Measurements from ENCODE around the gene IFT122. TPM values are rescaled to one million over a fixed set of nuclear protein-coding genes. Genes with fewer than 3 reads are reported as not detected.

Gene IFT122
- total RNA-seq, 2 experiments from 2014 or later, result 15.6 to 34.0 TPM

DNA sequence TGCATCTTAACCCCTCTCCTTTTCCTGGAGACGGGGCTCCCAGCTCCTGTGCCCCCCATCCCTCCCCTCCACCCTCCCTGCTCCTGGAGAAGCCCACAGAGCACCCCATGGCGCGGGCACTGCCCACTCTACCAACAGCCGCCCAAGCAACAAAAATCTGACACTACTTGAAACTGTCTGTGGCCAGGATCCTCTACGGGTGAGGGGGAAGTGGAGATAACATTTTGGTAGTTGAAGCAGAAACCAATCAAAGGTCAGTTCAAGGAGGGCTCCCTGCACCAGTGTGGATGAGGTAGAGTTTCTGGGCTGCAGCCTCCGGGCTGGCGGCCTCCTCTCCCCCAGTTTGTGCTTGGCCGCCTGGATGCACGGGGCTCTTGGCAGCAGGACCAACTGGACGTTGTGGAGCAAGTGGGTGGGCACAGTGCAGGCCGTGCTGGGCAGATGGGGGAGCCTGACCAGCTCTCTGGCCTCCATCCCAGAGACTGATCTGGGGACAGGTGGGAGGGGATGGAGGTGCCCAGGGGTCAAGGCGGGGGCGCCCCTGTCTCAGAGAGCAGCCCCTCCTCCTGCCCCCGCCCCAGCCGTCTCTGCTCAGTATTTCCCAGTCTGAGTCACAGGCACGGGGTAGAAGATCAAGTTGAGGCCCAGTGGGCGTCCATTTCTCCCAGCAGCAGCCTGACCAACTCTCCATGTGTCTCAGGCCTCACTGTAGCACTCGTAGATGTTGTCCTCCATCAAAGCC is 115.8 kb downstream of the IFT122 start:
- Mint-ChIP-seq H3K27me3 (peaks cover 16% of the 10 kb centered on the region), H3K36me3 (no peaks in the 10 kb centered on the region), H3K4me1 (peaks cover 27% of the 10 kb centered on the region), H3K9me3 (ENCODE audit: low read depth) (no peaks in the 10 kb centered on the region), H3K4me3 (no peak overlapping the region), H3K27ac (no peak overlapping the region)
- ATAC-seq (no peak), DNase-seq (no peak)
- CTCF ChIA-PET, result no interaction called here

DNA sequence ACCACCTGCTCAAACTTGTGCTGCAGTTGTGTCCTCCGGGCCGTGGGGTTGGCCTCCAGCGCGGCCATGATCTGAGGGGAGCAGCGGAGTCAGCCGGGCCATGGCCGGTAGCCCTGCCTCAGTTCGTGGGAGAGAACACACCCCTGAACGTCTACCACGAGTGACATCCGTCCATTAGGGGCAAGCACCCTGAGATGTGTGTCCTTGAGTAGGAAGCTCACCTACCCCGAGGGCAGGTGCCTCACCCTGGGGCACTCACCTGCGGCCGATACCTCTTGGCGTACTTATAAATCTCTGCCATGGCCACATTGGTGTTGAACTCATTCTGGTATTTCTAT is 116.3 kb downstream of the IFT122 start:
- H3K9me3 Mint-ChIP-seq (ENCODE audit: low read depth), result no peaks in the 10 kb centered on the region
- no peak for ATAC-seq
- no peak overlapping the region for H3K4me3 Mint-ChIP-seq
- CTCF ChIA-PET, result no interaction called here
- no peak for DNase-seq
- H3K36me3 Mint-ChIP-seq, result no peaks in the 10 kb centered on the region
- peaks cover 27% of the 10 kb centered on the region for H3K4me1 Mint-ChIP-seq
- H3K27me3 Mint-ChIP-seq, result peaks cover 15% of the 10 kb centered on the region
- H3K27ac Mint-ChIP-seq, result no peak overlapping the region

DNA sequence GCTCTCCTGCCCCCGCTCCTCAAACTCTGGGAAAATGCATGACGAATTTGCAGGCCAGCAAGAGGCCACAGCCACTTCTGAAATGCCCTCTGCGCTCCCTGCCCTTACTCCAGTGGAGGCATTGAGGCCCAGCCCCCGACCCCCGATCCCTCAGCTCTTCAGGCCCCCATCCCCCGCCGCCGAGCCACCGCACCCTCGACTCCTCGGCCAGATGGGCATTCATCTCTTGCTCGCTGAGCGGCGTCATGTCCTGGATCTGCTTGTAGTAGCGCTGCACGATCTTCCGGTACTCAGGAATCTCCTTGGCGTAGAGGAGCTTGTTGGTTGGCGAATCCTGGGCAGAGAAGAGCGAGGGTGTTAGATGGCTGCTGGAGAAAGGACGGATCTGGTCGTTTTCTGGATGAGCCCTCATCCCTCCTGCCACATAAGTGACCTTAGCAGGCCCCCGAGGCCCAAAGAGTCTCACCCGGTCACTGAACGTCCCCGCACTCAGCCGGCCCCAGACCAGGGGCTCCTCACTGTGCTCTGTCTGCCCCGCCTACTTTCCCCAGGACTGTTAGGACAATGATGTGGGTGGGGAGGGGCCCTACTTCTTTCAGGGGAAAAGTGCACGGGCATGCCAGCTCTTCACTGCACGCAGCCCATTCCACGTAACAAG is 117.0 kb downstream of the IFT122 start:
- H3K27ac Mint-ChIP-seq, result no peak overlapping the region

DNA sequence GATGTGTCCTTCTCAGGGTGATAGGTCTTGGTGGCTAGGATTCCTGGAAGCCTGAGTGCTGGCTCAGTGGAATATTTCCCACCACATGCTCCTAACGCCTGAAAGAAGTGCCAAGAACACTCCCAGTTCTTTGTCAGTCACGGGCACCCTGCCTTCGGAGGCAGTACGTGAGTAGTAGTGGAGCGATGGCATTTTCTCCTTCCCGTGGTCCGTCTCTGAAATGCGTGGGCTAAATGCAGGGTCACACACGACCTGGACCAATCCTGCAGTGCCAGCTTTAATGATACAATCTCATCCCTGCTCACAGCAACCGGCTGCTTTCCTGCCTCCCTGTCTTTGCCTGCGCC is 117.5 kb downstream of the IFT122 start:
- H3K9me3 Mint-ChIP-seq (ENCODE audit: low read depth), result no peaks in the 10 kb centered on the region
- peaks cover 27% of the 10 kb centered on the region for H3K4me1 Mint-ChIP-seq
- CTCF ChIA-PET, result no interaction called here
- H3K4me3 Mint-ChIP-seq, result no peak overlapping the region
- peaks cover 12% of the 10 kb centered on the region for H3K27me3 Mint-ChIP-seq
- H3K36me3 Mint-ChIP-seq, result no peaks in the 10 kb centered on the region
- no peak for ATAC-seq
- H3K27ac Mint-ChIP-seq, result no peak overlapping the region
- no peak for DNase-seq

More for the DNA sequence above, 117.0 kb downstream of the IFT122 start:
- no peak for DNase-seq
- H3K9me3 Mint-ChIP-seq (ENCODE audit: low read depth), result no peaks in the 10 kb centered on the region
- CTCF ChIA-PET, result no interaction called here
- H3K27me3 Mint-ChIP-seq, result peaks cover 12% of the 10 kb centered on the region
- peaks cover 27% of the 10 kb centered on the region for H3K4me1 Mint-ChIP-seq
- H3K36me3 Mint-ChIP-seq, result no peaks in the 10 kb centered on the region
- ATAC-seq, result no peak
- no peak overlapping the region for H3K4me3 Mint-ChIP-seq

DNA sequence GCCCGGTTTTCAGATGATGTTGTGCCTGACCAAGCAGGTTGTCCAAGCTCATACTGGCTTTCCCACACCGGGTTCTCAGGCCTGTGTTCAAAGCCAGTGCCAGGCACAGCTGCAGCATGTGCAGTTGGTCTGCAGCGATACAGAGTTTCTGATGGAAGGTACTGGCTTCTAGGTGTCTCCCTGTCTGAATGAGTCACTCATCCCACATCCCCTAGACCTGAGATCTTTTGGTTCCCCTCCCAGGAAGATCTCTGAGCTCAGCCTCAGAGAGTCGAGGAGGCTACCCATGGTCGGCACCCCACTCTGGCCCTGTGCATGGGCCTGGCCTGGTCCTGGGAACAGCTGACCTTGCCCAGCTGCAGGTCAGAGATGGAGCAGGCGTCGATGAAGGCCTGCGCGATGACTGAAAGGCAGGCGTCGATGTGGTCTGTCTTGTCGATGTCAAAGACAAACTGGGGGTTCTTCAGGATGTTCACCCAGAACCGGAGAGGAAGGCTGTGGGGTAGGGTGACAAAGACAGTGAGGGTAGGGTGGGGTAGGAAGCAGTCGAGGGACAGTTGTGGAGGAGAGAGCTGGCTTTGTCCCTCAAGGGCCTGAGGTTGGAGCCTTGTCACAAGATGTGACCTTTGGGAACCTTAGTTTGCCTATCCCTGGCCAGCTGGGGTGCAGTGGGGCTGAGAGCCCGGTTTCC is 118.2 kb downstream of the IFT122 start:
- no peaks in the 10 kb centered on the region for H3K36me3 Mint-ChIP-seq
- DNase-seq, result no peak
- no peaks in the 10 kb centered on the region for H3K9me3 Mint-ChIP-seq (ENCODE audit: low read depth)
- H3K4me1 Mint-ChIP-seq, result peaks cover 27% of the 10 kb centered on the region
- no peak overlapping the region for H3K27ac Mint-ChIP-seq
- ATAC-seq, result peak; percentile 28
- peaks cover 12% of the 10 kb centered on the region for H3K27me3 Mint-ChIP-seq
- H3K4me3 Mint-ChIP-seq, result no peak overlapping the region
- CTCF ChIA-PET, result interaction anchor here (0.7 kb wide), 1 partner anchor 68 kb away, joined by 3 read pairs; no protein-coding TSS in a partner anchor

DNA sequence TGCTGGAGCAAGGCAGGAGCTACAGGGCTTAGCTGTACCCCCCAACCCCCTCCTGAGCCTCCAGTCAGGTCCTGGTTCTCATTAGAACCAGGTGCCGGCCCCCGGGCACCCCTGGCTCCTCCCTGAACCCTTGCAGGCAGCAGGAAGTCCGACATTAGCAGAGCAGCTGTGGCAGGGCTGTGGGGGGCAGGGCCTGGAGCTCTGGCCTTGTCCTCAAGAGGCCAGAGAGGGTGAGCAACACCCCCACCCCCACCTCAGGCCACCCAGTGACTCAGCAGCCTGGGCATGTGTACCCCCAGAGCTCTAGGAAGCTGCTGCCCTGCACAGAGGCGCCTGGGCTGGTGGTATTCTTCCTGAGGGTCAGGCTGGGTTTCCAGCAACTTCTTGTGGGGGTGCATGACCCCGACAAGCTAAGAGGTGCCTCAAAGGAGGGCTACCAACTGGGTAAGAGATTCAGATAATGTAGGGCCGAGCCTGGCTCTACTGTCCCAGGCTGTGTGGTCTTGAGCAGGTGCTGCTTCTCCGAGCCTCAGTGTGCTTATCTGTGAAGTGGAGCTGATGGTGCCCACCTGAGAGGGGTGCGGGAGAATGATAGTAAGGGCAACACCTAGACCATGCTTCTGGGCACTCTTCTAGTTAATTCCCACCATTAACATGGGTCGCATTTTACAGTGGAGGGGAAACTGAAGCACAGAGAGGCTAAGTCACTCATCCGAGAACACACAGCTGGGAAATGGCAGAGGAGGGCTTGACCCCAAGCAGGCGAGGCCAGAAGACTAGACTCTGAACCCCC is 118.9 kb downstream of the IFT122 start:
- H3K4me1 Mint-ChIP-seq, result peaks cover 22% of the 10 kb centered on the region
- no peak overlapping the region for H3K4me3 Mint-ChIP-seq
- ATAC-seq, result no peak
- no peak for DNase-seq
- peaks cover 9% of the 10 kb centered on the region for H3K27me3 Mint-ChIP-seq
- H3K36me3 Mint-ChIP-seq, result no peaks in the 10 kb centered on the region
- CTCF ChIA-PET, result interaction anchor here (0.7 kb wide), 1 partner anchor 69 kb away, joined by 3 read pairs; no protein-coding TSS in a partner anchor
- no peaks in the 10 kb centered on the region for H3K9me3 Mint-ChIP-seq (ENCODE audit: low read depth)
- no peak overlapping the region for H3K27ac Mint-ChIP-seq

DNA sequence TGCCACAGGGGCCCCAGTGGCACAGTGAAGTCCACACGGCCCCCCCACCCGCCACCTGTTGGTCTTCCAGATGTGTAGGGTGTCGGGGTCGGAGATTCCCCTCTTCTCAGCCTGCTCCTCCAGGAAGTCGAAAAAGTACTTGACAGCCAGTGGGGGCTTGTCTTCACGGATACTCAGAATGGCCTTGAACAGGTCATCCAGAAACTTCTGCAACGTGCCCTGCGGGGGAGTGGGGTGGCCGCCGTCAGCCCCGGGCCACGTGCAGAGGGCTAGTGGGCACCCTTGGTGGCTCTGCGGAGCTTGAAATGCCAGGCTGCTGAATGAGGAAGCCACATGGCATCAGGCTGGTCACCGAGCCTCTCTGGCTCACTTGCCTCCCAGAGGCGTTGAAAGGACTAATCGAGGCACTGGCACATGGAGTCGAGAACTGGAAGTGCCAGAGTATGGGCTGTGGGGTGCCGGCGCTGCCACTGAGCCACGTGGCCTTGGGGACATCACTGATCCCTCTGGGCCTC is 119.6 kb downstream of the IFT122 start:
- H3K36me3 Mint-ChIP-seq, result no peaks in the 10 kb centered on the region
- H3K27ac Mint-ChIP-seq, result no peak overlapping the region
- no peak overlapping the region for H3K4me3 Mint-ChIP-seq
- peaks cover 17% of the 10 kb centered on the region for H3K4me1 Mint-ChIP-seq
- CTCF ChIA-PET, result no interaction called here
- ATAC-seq, result no peak
- DNase-seq, result no peak
- H3K27me3 Mint-ChIP-seq, result peaks cover 4% of the 10 kb centered on the region
- no peaks in the 10 kb centered on the region for H3K9me3 Mint-ChIP-seq (ENCODE audit: low read depth)

DNA sequence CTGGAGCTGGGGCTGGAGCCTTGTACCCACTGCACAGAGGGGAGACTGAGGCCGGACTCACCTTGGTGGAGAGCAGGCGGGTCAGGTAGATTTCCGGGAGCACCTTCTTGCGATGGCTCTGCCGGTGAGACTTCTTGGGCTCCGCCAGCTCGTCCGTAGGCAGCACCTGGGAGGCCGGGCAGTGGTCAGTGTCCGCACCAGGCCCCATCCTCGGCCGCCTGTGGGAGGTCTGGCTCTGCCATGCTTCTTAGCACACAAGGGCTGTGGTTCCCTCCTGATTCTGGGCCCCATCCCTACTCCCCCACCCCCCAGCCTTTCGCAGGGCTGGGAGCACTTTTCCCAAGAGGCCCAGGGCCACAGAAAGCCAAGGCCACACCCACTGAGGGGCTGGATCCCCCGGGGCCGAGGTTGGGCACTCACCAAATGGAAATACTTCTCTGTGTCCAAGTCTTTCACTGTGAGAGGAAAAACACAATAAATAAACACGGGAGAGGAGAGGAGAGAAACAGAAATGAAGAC is 120.3 kb downstream of the IFT122 start:
- no peak overlapping the region for H3K4me3 Mint-ChIP-seq

DNA sequence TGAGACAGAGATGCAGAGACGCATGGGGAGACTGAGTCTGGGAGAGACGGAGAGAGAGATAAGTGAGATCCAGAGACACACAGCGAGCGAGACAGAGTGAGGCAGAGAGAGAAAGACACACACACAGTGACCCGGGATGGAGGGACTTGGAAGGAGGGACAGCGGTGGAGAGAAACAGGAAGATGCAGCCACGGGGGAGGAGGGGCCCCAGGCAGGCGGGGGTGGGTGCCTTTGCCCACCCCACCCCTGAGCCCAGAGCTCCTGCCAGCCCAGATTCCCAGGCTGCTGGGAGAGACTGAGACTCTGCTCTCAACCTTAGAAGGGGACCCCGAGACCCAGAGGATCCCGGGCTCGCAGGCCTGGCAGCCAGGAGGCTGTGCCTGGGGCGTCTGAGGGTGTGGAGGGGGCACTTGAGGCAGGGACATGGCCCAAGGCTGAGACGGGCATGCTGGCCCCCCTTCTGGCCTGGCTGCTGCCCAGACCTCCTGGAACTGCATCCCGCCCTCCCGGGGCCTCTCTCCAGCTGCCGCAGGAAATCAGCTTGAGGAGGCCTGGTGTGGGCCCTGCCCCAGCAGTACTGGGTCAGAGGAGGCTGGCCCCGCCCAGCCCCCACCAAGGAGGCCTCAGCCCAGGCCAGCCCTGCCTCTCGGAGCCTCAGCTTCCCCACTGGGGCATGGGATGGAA is 121.0 kb downstream of the IFT122 start:
- no peak overlapping the region for H3K27ac Mint-ChIP-seq
- H3K4me3 Mint-ChIP-seq, result no peak overlapping the region
- ATAC-seq (no peak), DNase-seq (no peak)
- H3K27me3 Mint-ChIP-seq, result no peaks in the 10 kb centered on the region
- H3K4me1 Mint-ChIP-seq, result peaks cover 9% of the 10 kb centered on the region
- no peaks in the 10 kb centered on the region for H3K36me3 Mint-ChIP-seq
- CTCF ChIA-PET, result no interaction called here
- H3K9me3 Mint-ChIP-seq (ENCODE audit: low read depth), result no peaks in the 10 kb centered on the region

More for the DNA sequence above, 120.3 kb downstream of the IFT122 start:
- no peak for DNase-seq
- CTCF ChIA-PET, result no interaction called here
- no peak for ATAC-seq
- Mint-ChIP-seq H3K27me3 (no peaks in the 10 kb centered on the region), H3K4me1 (peaks cover 14% of the 10 kb centered on the region), H3K36me3 (no peaks in the 10 kb centered on the region), H3K9me3 (ENCODE audit: low read depth) (no peaks in the 10 kb centered on the region), H3K27ac (no peak overlapping the region)

DNA sequence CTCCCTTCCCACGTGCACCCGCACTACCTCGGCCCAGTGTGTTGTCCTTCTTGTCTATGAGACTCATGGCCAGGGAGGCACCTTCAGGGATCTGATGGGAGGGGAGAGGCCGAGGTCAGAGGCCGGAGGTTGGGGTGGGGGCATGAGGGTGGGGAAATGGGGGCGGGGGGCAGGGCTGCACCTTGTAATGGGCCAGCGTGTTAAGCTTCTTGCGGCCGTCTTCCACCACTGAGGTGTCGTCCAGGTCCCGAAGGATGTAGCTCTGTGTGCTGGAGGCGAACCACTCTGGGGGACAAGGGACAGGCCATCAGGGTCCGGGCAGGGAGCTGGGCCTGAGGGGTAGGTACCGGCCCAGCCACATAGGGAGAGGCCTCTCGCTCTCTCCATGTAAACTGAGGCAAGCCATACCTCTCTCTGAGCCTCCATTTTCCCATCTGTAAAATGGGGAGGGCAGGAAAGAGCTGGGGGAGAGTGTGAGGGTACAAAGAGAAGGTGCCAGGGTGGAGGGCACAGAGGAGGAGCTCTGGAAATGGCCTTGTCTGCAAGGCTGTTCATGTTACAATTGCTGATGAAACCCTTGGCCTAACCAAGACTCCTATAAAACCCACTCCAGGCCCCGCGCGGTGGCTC is 121.7 kb downstream of the IFT122 start:
- CTCF ChIA-PET, result no interaction called here
- H3K36me3 Mint-ChIP-seq, result no peaks in the 10 kb centered on the region
- H3K4me3 Mint-ChIP-seq, result no peak overlapping the region
- H3K27me3 Mint-ChIP-seq, result no peaks in the 10 kb centered on the region
- ATAC-seq, result no peak
- DNase-seq, result no peak
- peaks cover 9% of the 10 kb centered on the region for H3K4me1 Mint-ChIP-seq
- H3K9me3 Mint-ChIP-seq (ENCODE audit: low read depth), result no peaks in the 10 kb centered on the region
- no peak overlapping the region for H3K27ac Mint-ChIP-seq

DNA sequence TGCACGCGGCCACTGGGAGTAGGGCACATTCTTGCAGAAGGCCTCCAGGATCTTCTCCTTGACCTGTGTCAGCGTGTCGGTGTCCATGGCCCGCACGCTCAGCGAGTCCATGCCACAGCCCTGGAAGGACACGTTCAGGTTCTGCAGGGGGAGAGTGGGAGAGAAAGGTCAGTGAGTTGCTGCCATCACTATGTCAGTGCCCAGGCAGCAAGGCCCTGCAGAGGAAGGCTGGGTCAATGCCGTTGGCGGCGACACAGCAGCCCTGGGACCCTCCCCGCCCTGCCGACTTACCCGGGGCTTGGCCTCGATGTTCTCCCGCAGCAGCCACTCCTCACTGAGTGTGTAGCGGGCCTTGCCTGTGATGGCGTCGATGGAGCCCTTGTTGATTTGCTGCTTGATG is 122.8 kb downstream of the IFT122 start:
- Mint-ChIP-seq H3K27ac (no peak overlapping the region), H3K4me3 (no peak overlapping the region), H3K4me1 (peaks cover 7% of the 10 kb centered on the region), H3K27me3 (no peaks in the 10 kb centered on the region), H3K36me3 (no peaks in the 10 kb centered on the region), H3K9me3 (ENCODE audit: low read depth) (no peaks in the 10 kb centered on the region)
- DNase-seq (no peak), ATAC-seq (no peak)
- CTCF ChIA-PET, result no interaction called here

DNA sequence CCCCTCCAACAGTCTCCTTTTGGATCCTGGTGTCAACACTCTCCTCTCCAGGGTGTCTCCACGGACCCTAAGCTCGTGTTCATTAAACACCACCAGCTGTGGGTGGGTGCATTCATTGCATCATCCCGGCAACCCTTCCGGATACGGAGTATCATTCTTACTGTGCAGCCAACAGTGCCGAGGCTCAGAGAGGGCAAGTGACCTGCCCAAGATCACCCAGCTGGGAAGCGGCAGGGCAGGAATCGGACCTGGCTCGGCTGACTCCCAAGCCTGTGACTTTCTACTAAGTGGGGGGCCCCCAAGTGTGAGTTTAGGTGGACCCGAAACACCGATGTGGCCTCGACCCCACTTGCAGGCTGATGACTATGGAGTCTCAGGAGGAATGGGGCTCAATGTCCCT is 123.3 kb downstream of the IFT122 start:
- H3K4me3 Mint-ChIP-seq, result no peak overlapping the region

More for the DNA sequence above, 123.3 kb downstream of the IFT122 start:
- H3K27ac Mint-ChIP-seq, result no peak overlapping the region
- H3K27me3 Mint-ChIP-seq, result no peaks in the 10 kb centered on the region
- peaks cover 4% of the 10 kb centered on the region for H3K4me1 Mint-ChIP-seq
- ATAC-seq (no peak), DNase-seq (no peak)
- no peaks in the 10 kb centered on the region for H3K36me3 Mint-ChIP-seq
- CTCF ChIA-PET, result no interaction called here
- no peaks in the 10 kb centered on the region for H3K9me3 Mint-ChIP-seq (ENCODE audit: low read depth)
